Spleen (tissue), 11 donors: ENCODE measurements around the gene OXNAD1. TPM values are rescaled to one million over a fixed set of nuclear protein-coding genes. Genes with fewer than 3 reads are reported as not detected.

Source experiments
- DNase-seq: peaks from one replicate; pipeline ENCODE4 v3.0.0-alpha.2; 2020
- H3K27ac ChIP-seq, 8 donors: fragments of 200-600 bp; sonication (generic) in 7 of 8; 1 replicate in 4 of 8; 2 replicates in 4 of 8; pipeline versions ENCODE4 v1.5.0 to v1.8.0; 2016 to 2021; ENCODE audit warnings: inconsistent platforms in 4 of 8, mild to moderate bottlenecking in 4 of 8, moderate library complexity in 1 of 8
- H3K27me3 ChIP-seq, 7 donors: fragments of 200-600 bp; sonication (generic) in 6 of 7; replicated peaks in 1 of 7; 1 replicate in 4 of 7; 2 replicates in 3 of 7; pipeline versions ENCODE4 v1.5.0 to v1.8.0; 2016 to 2021; ENCODE audit warnings: inconsistent platforms in 3 of 7, mild to moderate bottlenecking in 1 of 7
- H3K36me3 ChIP-seq, 6 donors: fragments of 200-600 bp; sonication (generic) in 5 of 6; 1 replicate in 4 of 6; 2 replicates in 2 of 6; pipeline versions ENCODE4 v1.5.0 to v1.8.0; 2016 to 2021; ENCODE audit warnings: inconsistent platforms in 2 of 6
- H3K4me1 ChIP-seq, 6 donors: fragments of 200-600 bp; sonication (generic) in 5 of 6; 1 replicate in 3 of 6; 2 replicates in 3 of 6; pipeline versions ENCODE4 v1.5.0 to v1.8.0; 2016 to 2021; ENCODE audit warnings: inconsistent platforms in 3 of 6
- H3K4me3 ChIP-seq, 8 donors: fragments of 200-600 bp; sonication (generic) in 7 of 8; 1 replicate in 4 of 8; 2 replicates in 4 of 8; pipeline versions ENCODE4 v1.5.0 to v1.8.0; 2016 to 2021; ENCODE audit warnings: inconsistent platforms in 4 of 8, mild to moderate bottlenecking in 4 of 8, moderate library complexity in 2 of 8
- H3K9me3 ChIP-seq, 8 donors: fragments of 200-600 bp; sonication (generic) in 7 of 8; 1 replicate in 4 of 8; 2 replicates in 4 of 8; pipeline versions ENCODE4 v1.5.0 to v1.8.0; 2016 to 2021; ENCODE audit warnings: inconsistent platforms in 4 of 8
- POLR2A ChIP-seq, 3 donors: fragments of 450-650 bp; IDR thresholded peaks; one replicate each; pipeline ENCODE4 v1.5.1; 2017; ENCODE audit warnings: antibody characterized with exemption in 3 of 3, mild to moderate bottlenecking in 1 of 3
- POLR2AphosphoS5 ChIP-seq, 3 donors: sonication (generic); formaldehyde crosslinking; IDR thresholded peaks; one replicate each; pipeline ENCODE4 v1.5.1; 2017; ENCODE audit warnings: antibody characterized with exemption in 3 of 3
- WGBS, 5 donors: extraction: QIAGEN DNeasy Blood & Tissue Kit in 3 of 5; methylation state at CpG; one replicate each; pipeline versions ENCODE4 v1.1.5 to v1.1.7; 2013 to 2018; 5-methylcytosine and 5-hydroxymethylcytosine counted together
- intact Hi-C: fragments of 100-400 bp; cut with DNase I; formaldehyde crosslinking; loops from one replicate; pipeline ENCODE4 v1.15.0; 2023; ENCODE audit warnings: low total_unique reads
- polyA plus RNA-seq, 3 donors: library from polyadenylated mRNA; stranded (reverse); fragments of 200-250 nt; gene quantifications; one replicate each; pipeline ENCODE4 v1.2.1, GENCODE V29; 2013
- total RNA-seq, 7 donors: library from RNA; depleted of rRNA in 3 of 7; stranded (reverse); fragments of >200 nt in 3 of 7; fragmentation: NEBNext Ultra II Directional in 4 of 7; extraction: Animal tissue kit (Norgen Biotek cat#: 25700) in 4 of 7; gene quantifications; one replicate each; pipeline versions ENCODE4 v1.1.0 to v1.2.1, GENCODE V29; 2016 to 2021
- TF ChIP-seq, protein P1 (sequence below), 11 experiments: fragments of 200-600 bp in 7 of 11; fragments of 450-650 bp in 4 of 11; sonication (generic) in 4 of 11; IDR thresholded peaks in 8 of 11; conservative IDR thresholded peaks in 3 of 11; 1 replicate in 7 of 11; 2 replicates in 4 of 11; pipeline versions ENCODE4 v1.4.0 to v1.8.0; 2016 to 2021; ENCODE audit warnings: antibody characterized with exemption in 11 of 11, inconsistent platforms in 4 of 11, mild to moderate bottlenecking in 1 of 11
- donor health status: healthy with polysubstance abuse.
- donor health status: DM: no; HTN: no; CAD: no; lungs with moderate emphysema.
- donor health status: DM: no; HTN: no; CAD: no.
- donor health status: Bipolar disorder and iron deficiency.
- donor health status: healthy.
- donor health status: DM: no; HTN: no; CAD: no.
- donor health status: DM: yes; HTN: yes; CAD: no.

Gene OXNAD1
- total and polyA plus RNA-seq, 10 donors: 4.2 to 30.6 (median 20.1) TPM

GRCh38 chr3:16297997-16298885 lies 33.2 kb downstream of the OXNAD1 start:
- TF ChIP-seq, protein P1, sequence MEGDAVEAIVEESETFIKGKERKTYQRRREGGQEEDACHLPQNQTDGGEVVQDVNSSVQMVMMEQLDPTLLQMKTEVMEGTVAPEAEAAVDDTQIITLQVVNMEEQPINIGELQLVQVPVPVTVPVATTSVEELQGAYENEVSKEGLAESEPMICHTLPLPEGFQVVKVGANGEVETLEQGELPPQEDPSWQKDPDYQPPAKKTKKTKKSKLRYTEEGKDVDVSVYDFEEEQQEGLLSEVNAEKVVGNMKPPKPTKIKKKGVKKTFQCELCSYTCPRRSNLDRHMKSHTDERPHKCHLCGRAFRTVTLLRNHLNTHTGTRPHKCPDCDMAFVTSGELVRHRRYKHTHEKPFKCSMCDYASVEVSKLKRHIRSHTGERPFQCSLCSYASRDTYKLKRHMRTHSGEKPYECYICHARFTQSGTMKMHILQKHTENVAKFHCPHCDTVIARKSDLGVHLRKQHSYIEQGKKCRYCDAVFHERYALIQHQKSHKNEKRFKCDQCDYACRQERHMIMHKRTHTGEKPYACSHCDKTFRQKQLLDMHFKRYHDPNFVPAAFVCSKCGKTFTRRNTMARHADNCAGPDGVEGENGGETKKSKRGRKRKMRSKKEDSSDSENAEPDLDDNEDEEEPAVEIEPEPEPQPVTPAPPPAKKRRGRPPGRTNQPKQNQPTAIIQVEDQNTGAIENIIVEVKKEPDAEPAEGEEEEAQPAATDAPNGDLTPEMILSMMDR (IDR thresholded peaks at IDR 0.05 in 8 of 11, conservative IDR thresholded peaks at IDR 0.05 in 3 of 11): no peak
- TF ChIP-seq POLR2AphosphoS5 (IDR thresholded peaks at IDR 0.05): peak in 1 of 3 donors; percentile 23
- H3K36me3 ChIP-seq: peaks cover 0 to 77% (median 9%) of the 10 kb centered on the region in 6 donors
- DNase-seq: no peak
- peaks cover 0 to 9% (median 3%) of the 10 kb centered on the region in 8 donors for H3K9me3 ChIP-seq
- H3K4me3 ChIP-seq: no peak overlapping the region
- H3K27me3 ChIP-seq: no peaks in the 10 kb centered on the region
- peaks cover 25 to 80% (median 45%) of the 10 kb centered on the region in 6 donors for H3K4me1 ChIP-seq
- H3K27ac ChIP-seq: peak overlapping the region in 2 of 8 donors; percentile 80 to 88
- WGBS, 5 donors: 82 to 93% (median 86%) methylated on average over 9 of the region's 9 CpGs
- intact Hi-C loops: no loop called here

DNA sequence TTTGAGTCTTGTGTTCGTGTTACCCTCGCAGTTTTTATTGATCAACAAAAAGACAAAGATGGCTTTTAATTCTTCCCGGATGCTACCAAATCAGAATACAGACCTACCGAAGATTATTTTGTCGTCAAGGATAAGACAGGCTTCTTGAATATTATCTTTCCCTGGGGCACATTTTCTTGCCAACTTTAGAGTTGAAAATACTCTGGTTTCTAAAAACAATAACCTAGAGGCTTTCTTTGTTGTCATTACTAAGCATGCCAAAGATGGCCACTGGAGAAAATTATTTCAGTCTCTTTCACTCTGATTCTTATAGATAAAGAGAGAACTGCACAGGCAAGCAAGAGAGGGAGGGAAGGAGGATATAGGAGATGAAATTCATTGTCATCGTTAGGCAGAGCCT lies 33.9 kb downstream of the OXNAD1 start:
- intact Hi-C loops: no loop called here
- DNase-seq: no peak
- peaks cover 0 to 3% (median 0%) of the 10 kb centered on the region in 8 donors for H3K9me3 ChIP-seq
- peaks cover 27 to 86% (median 50%) of the 10 kb centered on the region in 6 donors for H3K4me1 ChIP-seq
- peak overlapping the region in 3 of 8 donors; percentile 75 to 88 (median 80) for H3K27ac ChIP-seq
- no peak overlapping the region for H3K4me3 ChIP-seq
- H3K36me3 ChIP-seq: peaks cover 0 to 83% (median 10%) of the 10 kb centered on the region in 6 donors
- 89 to 94% (median 93%) methylated on average over 6 of the region's 6 CpGs for WGBS, 5 donors
- H3K27me3 ChIP-seq: no peaks in the 10 kb centered on the region
- no peak for TF ChIP-seq POLR2AphosphoS5 (IDR thresholded peaks at IDR 0.05)

GRCh38 chr3:16299746-16300145 lies 34.7 kb downstream of the OXNAD1 start:
- DNase-seq: no peak
- Histone ChIP-seq H3K9me3 (no peaks in the 10 kb centered on the region), H3K4me3 (no peak overlapping the region), H3K4me1 (peaks cover 29 to 92% (median 53%) of the 10 kb centered on the region in 6 donors), H3K27me3 (no peaks in the 10 kb centered on the region), H3K27ac (peak overlapping the region in 7 of 8 donors; percentile 13 to 88 (median 76)), H3K36me3 (peaks cover 0 to 89% (median 10%) of the 10 kb centered on the region in 6 donors)
- intact Hi-C loops: no loop called here
- WGBS, 5 donors: 68 to 76% (median 72%) methylated on average over 3 of the region's 3 CpGs
- TF ChIP-seq POLR2AphosphoS5 (IDR thresholded peaks at IDR 0.05) (no peak), POLR2A (IDR thresholded peaks at IDR 0.05) (no peak)
- TF ChIP-seq, protein P1 (IDR thresholded peaks at IDR 0.05 in 8 of 11, conservative IDR thresholded peaks at IDR 0.05 in 3 of 11): no peak

DNA sequence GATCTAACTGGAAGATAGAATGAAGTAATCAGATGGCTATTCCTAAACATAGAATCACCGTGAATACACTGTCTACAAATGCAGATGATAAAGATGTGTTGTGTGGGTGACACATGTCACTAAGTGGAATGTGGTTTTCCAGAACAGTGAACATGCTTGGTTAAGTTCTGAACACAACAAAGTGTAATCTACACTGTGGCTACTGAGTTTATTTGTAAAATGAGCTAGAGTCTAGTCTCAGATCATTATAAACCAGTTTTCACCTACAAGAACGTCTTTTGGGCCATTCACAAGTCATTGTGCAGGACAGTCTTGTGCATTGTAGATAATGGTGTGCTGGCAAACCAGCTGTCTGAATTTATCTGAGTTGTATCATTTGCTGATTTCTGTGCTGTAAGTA lies 35.3 kb downstream of the OXNAD1 start:
- Histone ChIP-seq H3K9me3 (no peaks in the 10 kb centered on the region), H3K36me3 (peaks cover 0 to 89% (median 10%) of the 10 kb centered on the region in 6 donors), H3K4me1 (peaks cover 27 to 92% (median 51%) of the 10 kb centered on the region in 6 donors), H3K27me3 (no peaks in the 10 kb centered on the region), H3K4me3 (no peak overlapping the region), H3K27ac (peak overlapping the region; percentile 27 to 88 (median 76))
- WGBS, 5 donors: 44 to 71% (median 58%) methylated on average over 2 of the region's 2 CpGs
- intact Hi-C loops: no loop called here
- TF ChIP-seq POLR2AphosphoS5 (IDR thresholded peaks at IDR 0.05): no peak
- no peak for TF ChIP-seq POLR2A (IDR thresholded peaks at IDR 0.05)
- TF ChIP-seq, protein P1 (IDR thresholded peaks at IDR 0.05 in 8 of 11, conservative IDR thresholded peaks at IDR 0.05 in 3 of 11): no peak
- DNase-seq: no peak
